ENCODE measurements around the gene MAS1.

The MAS1 gene

DNA sequence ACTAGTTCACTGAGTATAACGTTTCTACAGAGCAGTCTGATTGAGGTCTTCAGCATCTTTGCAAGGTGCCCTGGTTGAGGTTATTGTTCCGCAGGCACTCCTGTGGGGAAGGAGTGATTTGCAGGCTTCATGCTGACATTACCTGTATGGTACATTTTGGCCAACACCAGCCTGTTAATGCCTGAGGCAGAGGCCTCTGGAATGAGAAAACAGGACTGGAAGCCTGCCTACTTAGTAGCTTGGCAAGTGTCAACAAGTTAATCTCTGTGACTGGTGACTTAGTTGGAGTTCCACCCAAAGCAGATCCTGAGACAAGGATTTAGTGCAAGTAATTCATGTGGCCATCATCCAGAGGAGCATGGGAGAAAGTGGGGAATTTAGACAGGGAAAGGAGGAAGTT lies 24.6 kb downstream of the MAS1 start:
- H3K27me3 ChIP-seq (ENCODE audit: insufficient read depth, low read length, poor library complexity) = no peaks in the 10 kb centered on the region
- no peaks in the 10 kb centered on the region for H4K20me1 ChIP-seq (ENCODE audit: insufficient read depth, low read length)
- H3K9ac ChIP-seq (ENCODE audit: low read depth, low read length) = no peak overlapping the region
- H2AFZ ChIP-seq (ENCODE audit: low read depth, low read length) = no peak overlapping the region
- H3K27ac ChIP-seq (ENCODE audit: low read length) = no peak overlapping the region
- no peak overlapping the region for H3K4me3 ChIP-seq (ENCODE audit: low read depth in 1 of 2, low read length in 2 of 2)
- no peaks in the 10 kb centered on the region for H3K79me2 ChIP-seq (ENCODE audit: insufficient read depth, low read length)
- no peaks in the 10 kb centered on the region for H3K4me1 ChIP-seq (ENCODE audit: insufficient read depth, low read length)
- DNase-seq = no peak
- no peaks in the 10 kb centered on the region for H3K36me3 ChIP-seq (ENCODE audit: insufficient read depth, low read length)
- no peak overlapping the region for H3K4me2 ChIP-seq (ENCODE audit: insufficient read depth, low read length)
- H3K9me3 ChIP-seq (ENCODE audit: insufficient read depth, low read length, severe bottlenecking) = no peaks in the 10 kb centered on the region
- no peak for TF ChIP-seq CTCF (IDR thresholded peaks at IDR 0.05; ENCODE audit: borderline replicate concordance, extremely low read depth, low read length, poor library complexity, severe bottlenecking)
- TF ChIP-seq EZH2 (IDR thresholded peaks at IDR 0.05; ENCODE audit: borderline replicate concordance, low read depth, low read length, severe bottlenecking) = no peak
- ATAC-seq (ENCODE audit: insufficient read depth, low read depth) = no peak

- ATAC-seq (ENCODE audit: insufficient read depth, low read depth) = no peak
- Histone ChIP-seq H3K27me3 (ENCODE audit: insufficient read depth, low read length, poor library complexity) (no peaks in the 10 kb centered on the region), H3K36me3 (ENCODE audit: insufficient read depth, low read length) (no peaks in the 10 kb centered on the region), H3K4me1 (ENCODE audit: insufficient read depth, low read length) (no peaks in the 10 kb centered on the region), H3K9me3 (ENCODE audit: insufficient read depth, low read length, severe bottlenecking) (no peaks in the 10 kb centered on the region), H3K27ac (ENCODE audit: low read length) (no peak overlapping the region), H3K79me2 (ENCODE audit: insufficient read depth, low read length) (no peaks in the 10 kb centered on the region), H3K4me2 (ENCODE audit: insufficient read depth, low read length) (no peak overlapping the region), H4K20me1 (ENCODE audit: insufficient read depth, low read length) (no peaks in the 10 kb centered on the region), H2AFZ (ENCODE audit: low read depth, low read length) (no peak overlapping the region), H3K4me3 (ENCODE audit: low read depth in 1 of 2, low read length in 2 of 2) (no peak overlapping the region), H3K9ac (ENCODE audit: low read depth, low read length) (no peak overlapping the region)
- no peak for DNase-seq
- TF ChIP-seq CTCF (IDR thresholded peaks at IDR 0.05; ENCODE audit: borderline replicate concordance, extremely low read depth, low read length, poor library complexity, severe bottlenecking) (no peak), EZH2 (IDR thresholded peaks at IDR 0.05; ENCODE audit: borderline replicate concordance, low read depth, low read length, severe bottlenecking) (no peak)
These were observed 25.4 kb downstream of the MAS1 start for GRCh38 chr6:159916237-159916636.

- no peak overlapping the region for H3K9ac ChIP-seq (ENCODE audit: low read depth, low read length)
- no peaks in the 10 kb centered on the region for H3K36me3 ChIP-seq (ENCODE audit: insufficient read depth, low read length)
- H3K4me2 ChIP-seq (ENCODE audit: insufficient read depth, low read length) = no peak overlapping the region
- TF ChIP-seq EZH2 (IDR thresholded peaks at IDR 0.05; ENCODE audit: borderline replicate concordance, low read depth, low read length, severe bottlenecking) = no peak
- TF ChIP-seq CTCF (IDR thresholded peaks at IDR 0.05; ENCODE audit: borderline replicate concordance, extremely low read depth, low read length, poor library complexity, severe bottlenecking) = no peak
- H3K79me2 ChIP-seq (ENCODE audit: insufficient read depth, low read length) = no peaks in the 10 kb centered on the region
- H2AFZ ChIP-seq (ENCODE audit: low read depth, low read length) = no peak overlapping the region
- no peaks in the 10 kb centered on the region for H3K9me3 ChIP-seq (ENCODE audit: insufficient read depth, low read length, severe bottlenecking)
- H4K20me1 ChIP-seq (ENCODE audit: insufficient read depth, low read length) = no peaks in the 10 kb centered on the region
- no peak overlapping the region for H3K27ac ChIP-seq (ENCODE audit: low read length)
- H3K4me1 ChIP-seq (ENCODE audit: insufficient read depth, low read length) = no peaks in the 10 kb centered on the region
- no peak overlapping the region for H3K4me3 ChIP-seq (ENCODE audit: low read depth in 1 of 2, low read length in 2 of 2)
- DNase-seq = no peak
- H3K27me3 ChIP-seq (ENCODE audit: insufficient read depth, low read length, poor library complexity) = no peaks in the 10 kb centered on the region
- no peak for ATAC-seq (ENCODE audit: insufficient read depth, low read depth)
These were observed 26.0 kb downstream of the MAS1 start for GRCh38 chr6:159916752-159917151.

DNA sequence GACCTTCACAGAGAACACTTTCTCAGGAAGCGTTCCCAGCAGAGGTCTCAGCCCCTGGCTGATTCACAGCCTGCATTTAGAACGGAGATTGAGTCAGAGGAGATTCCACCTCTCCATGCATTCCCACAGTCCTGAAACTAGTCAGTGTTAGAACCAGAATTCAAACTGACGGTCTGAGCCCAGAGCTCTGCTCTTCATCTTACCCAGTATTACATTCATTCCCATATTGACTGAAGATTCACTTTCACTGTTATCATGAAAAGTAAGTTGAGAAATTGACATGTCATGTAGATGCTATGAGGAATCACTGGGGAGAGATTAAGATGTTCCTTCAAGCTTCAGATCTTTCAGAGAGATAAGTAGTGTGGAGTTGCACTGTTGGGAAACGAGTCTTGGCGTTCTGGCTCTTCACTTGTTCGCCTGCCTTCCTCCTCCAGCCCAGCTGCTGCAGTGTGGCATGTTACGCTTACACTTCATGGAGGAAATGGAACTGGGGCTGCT lies 28.3 kb downstream of the MAS1 start:
- H3K79me2 ChIP-seq (ENCODE audit: insufficient read depth, low read length) = no peaks in the 10 kb centered on the region
- H2AFZ ChIP-seq (ENCODE audit: low read depth, low read length) = no peak overlapping the region
- H3K9me3 ChIP-seq (ENCODE audit: insufficient read depth, low read length, severe bottlenecking) = no peaks in the 10 kb centered on the region
- H3K4me2 ChIP-seq (ENCODE audit: insufficient read depth, low read length) = no peak overlapping the region
- H3K27me3 ChIP-seq (ENCODE audit: insufficient read depth, low read length, poor library complexity) = no peaks in the 10 kb centered on the region
- no peaks in the 10 kb centered on the region for H4K20me1 ChIP-seq (ENCODE audit: insufficient read depth, low read length)
- DNase-seq (no peak), ATAC-seq (ENCODE audit: insufficient read depth, low read depth) (no peak)
- no peaks in the 10 kb centered on the region for H3K36me3 ChIP-seq (ENCODE audit: insufficient read depth, low read length)
- TF ChIP-seq CTCF (IDR thresholded peaks at IDR 0.05; ENCODE audit: borderline replicate concordance, extremely low read depth, low read length, poor library complexity, severe bottlenecking) (no peak), EZH2 (IDR thresholded peaks at IDR 0.05; ENCODE audit: borderline replicate concordance, low read depth, low read length, severe bottlenecking) (no peak)
- no peaks in the 10 kb centered on the region for H3K4me1 ChIP-seq (ENCODE audit: insufficient read depth, low read length)
- H3K27ac ChIP-seq (ENCODE audit: low read length) = no peak overlapping the region
- no peak overlapping the region for H3K4me3 ChIP-seq (ENCODE audit: low read depth in 1 of 2, low read length in 2 of 2)
- no peak overlapping the region for H3K9ac ChIP-seq (ENCODE audit: low read depth, low read length)
